ENCODE results near the gene RBM23. TPM values are rescaled to one million over a fixed set of nuclear protein-coding genes. Genes with fewer than 3 reads are reported as not detected.
"Not testable (repeated sequence)": the region's sequence is repeated elsewhere in the genome, so short reads cannot be mapped to it uniquely, and the experiment has no call there.

The RBM23 gene
- total RNA-seq, 1 experiment from 2014 or later: 78.9 TPM

GRCh38 chr14:22861651-22862050 is 57.3 kb downstream of the RBM23 start:
- Histone ChIP-seq H3K9me3 (ENCODE audit: low read length) (no peaks in the 10 kb centered on the region), H3K9ac (ENCODE audit: low read length) (no peak overlapping the region), H3K79me2 (ENCODE audit: low read length) (no peaks in the 10 kb centered on the region), H3F3A (ENCODE audit: low read length, unreplicated experiment) (no peaks in the 10 kb centered on the region), H3K4me3 (ENCODE audit: low read length) (no peak overlapping the region), H3K4me2 (ENCODE audit: low read length) (no peak overlapping the region), H3K36me3 (ENCODE audit: low read depth, low read length) (no peaks in the 10 kb centered on the region), H4K20me1 (ENCODE audit: low read length) (no peaks in the 10 kb centered on the region), H2AFZ (ENCODE audit: low read length) (no peak overlapping the region), H3K27ac (ENCODE audit: low read length) (no peak overlapping the region), H3K27me3 (ENCODE audit: low read length) (no peaks in the 10 kb centered on the region), H3K9me2 (replicated peaks; ENCODE audit: low read length) (no peaks in the 10 kb centered on the region), H3K4me1 (ENCODE audit: insufficient read depth, low read length) (no peaks in the 10 kb centered on the region)
- intact Hi-C loops (cut with micrococcal nuclease): no loop called here
- DNase-seq: no peak
- TF ChIP-seq EZH2phosphoT487 (IDR thresholded peaks at IDR 0.05; ENCODE audit: borderline replicate concordance, low read length): no peak
- no peak for TF ChIP-seq EZH2 (IDR thresholded peaks at IDR 0.05; ENCODE audit: low read length, unreplicated experiment)
- TF ChIP-seq CTCF (conservative IDR thresholded peaks at IDR 0.05; ENCODE audit: low read depth, low read length): no peak
- ChIA-PET POLR2A (ENCODE audit: unreplicated experiment) (no interaction called here), CTCF (no interaction called here)
- ATAC-seq: no peak
- no TSS peak for BruUV-seq (replicated peaks)

- POLR2A ChIA-PET (ENCODE audit: unreplicated experiment): interaction anchor here (0.6 kb wide), 2 partner anchors 234 to 271 kb away, joined by 5 to 17 read pairs; no protein-coding TSS in a partner anchor
- intact Hi-C loops (cut with micrococcal nuclease); H3K27me3 ChIP-seq (ENCODE audit: low read length): not testable (repeated sequence)
Observed at GRCh38 chr14:22860377-22860776, 58.6 kb downstream of the RBM23 start.

GRCh38 chr14:22856428-22856827 is 62.5 kb downstream of the RBM23 start:
- intact Hi-C loops (cut with micrococcal nuclease): loop anchor here (10.0 kb wide), 1 partner anchor 462 kb away; no protein-coding TSS in a partner anchor
- Histone ChIP-seq H3K9me3 (ENCODE audit: low read length) (no peaks in the 10 kb centered on the region), H4K20me1 (ENCODE audit: low read length) (no peaks in the 10 kb centered on the region), H2AFZ (ENCODE audit: low read length) (no peak overlapping the region), H3K79me2 (ENCODE audit: low read length) (no peaks in the 10 kb centered on the region), H3K27ac (ENCODE audit: low read length) (no peak overlapping the region), H3K27me3 (ENCODE audit: low read length) (no peaks in the 10 kb centered on the region), H3F3A (ENCODE audit: low read length, unreplicated experiment) (no peaks in the 10 kb centered on the region), H3K4me3 (ENCODE audit: low read length) (no peak overlapping the region), H3K9ac (ENCODE audit: low read length) (no peak overlapping the region), H3K4me2 (ENCODE audit: low read length) (no peak overlapping the region), H3K4me1 (ENCODE audit: insufficient read depth, low read length) (peaks cover 24% of the 10 kb centered on the region), H3K36me3 (ENCODE audit: low read depth, low read length) (no peaks in the 10 kb centered on the region), H3K9me2 (replicated peaks; ENCODE audit: low read length) (no peaks in the 10 kb centered on the region)
- POLR2A ChIA-PET (ENCODE audit: unreplicated experiment): no interaction called here
- no TSS peak for BruUV-seq (replicated peaks)
- no peak for TF ChIP-seq EZH2phosphoT487 (IDR thresholded peaks at IDR 0.05; ENCODE audit: borderline replicate concordance, low read length)
- TF ChIP-seq EZH2 (IDR thresholded peaks at IDR 0.05; ENCODE audit: low read length, unreplicated experiment): no peak
- TF ChIP-seq CTCF (conservative IDR thresholded peaks at IDR 0.05; ENCODE audit: low read depth, low read length): no peak
- DNase-seq: no peak
- CTCF ChIA-PET: interaction anchor here (0.6 kb wide), 1 partner anchor 130 kb away, joined by 3 read pairs; no protein-coding TSS in a partner anchor
- ATAC-seq: no peak

More at GRCh38 chr14:22860377-22860776, 58.6 kb downstream of the RBM23 start:
- H4K20me1 ChIP-seq (ENCODE audit: low read length); H3K4me3 ChIP-seq (ENCODE audit: low read length); ATAC-seq; H3F3A ChIP-seq (ENCODE audit: low read length, unreplicated experiment); H3K4me1 ChIP-seq (ENCODE audit: insufficient read depth, low read length); H3K9ac ChIP-seq (ENCODE audit: low read length); H3K4me2 ChIP-seq (ENCODE audit: low read length); H3K79me2 ChIP-seq (ENCODE audit: low read length); H3K27ac ChIP-seq (ENCODE audit: low read length); BruUV-seq (replicated peaks); DNase-seq; H3K9me3 ChIP-seq (ENCODE audit: low read length); H2AFZ ChIP-seq (ENCODE audit: low read length); H3K36me3 ChIP-seq (ENCODE audit: low read depth, low read length); H3K9me2 ChIP-seq (replicated peaks; ENCODE audit: low read length): not testable (repeated sequence)
- CTCF ChIA-PET: interaction anchor here (0.7 kb wide), 1 partner anchor 182 kb away, joined by 3 read pairs; no protein-coding TSS in a partner anchor

Data from PC-3 (cell line).